Parathyroid adenoma (tissue), 2 donors: ENCODE results near the gene SMC2.

Experiments used
- H2AFZ ChIP-seq: fragments of 300-600 bp; sonication (generic); one replicate; pipeline ENCODE4 v1.7.0; 2017; ENCODE audit warnings: antibody characterized with exemption, mild to moderate bottlenecking
- H3K27ac ChIP-seq: fragments of 300-600 bp; sonication (generic); one replicate; pipeline ENCODE4 v1.7.0; 2017
- H3K27me3 ChIP-seq: fragments of 300-600 bp; sonication (generic); one replicate; pipeline ENCODE4 v1.7.0; 2017; ENCODE audit warnings: low read length; ENCODE audit not compliant: control insufficient read depth, insufficient read depth
- H3K36me3 ChIP-seq: fragments of 300-600 bp; sonication (generic); one replicate; pipeline ENCODE4 v1.7.0; 2017; ENCODE audit warnings: low read length; ENCODE audit not compliant: control insufficient read depth, insufficient read depth
- H3K4me1 ChIP-seq: fragments of 300-600 bp; sonication (generic); one replicate; pipeline ENCODE4 v1.7.0; 2017; ENCODE audit warnings: control low read depth
- H3K4me2 ChIP-seq: fragments of 300-600 bp; sonication (generic); one replicate; pipeline ENCODE4 v1.7.0; 2017; ENCODE audit warnings: low read length
- H3K4me3 ChIP-seq: fragments of 300-600 bp; sonication (generic); one replicate; pipeline ENCODE4 v1.7.0; 2017; ENCODE audit warnings: low read depth, low read length
- H3K79me2 ChIP-seq: fragments of 300-600 bp; sonication (generic); one replicate; pipeline ENCODE4 v1.7.0; 2017; ENCODE audit warnings: control low read depth
- H3K9ac ChIP-seq: fragments of 300-600 bp; sonication (generic); one replicate; pipeline ENCODE4 v1.7.0; 2017; ENCODE audit warnings: mild to moderate bottlenecking
- H3K9me3 ChIP-seq: fragments of 300-600 bp; sonication (generic); one replicate; pipeline ENCODE4 v1.7.0; 2017; ENCODE audit warnings: low read length; ENCODE audit not compliant: control insufficient read depth
- TF ChIP-seq, protein P1 (sequence below): fragments of 300-600 bp; sonication (generic); IDR thresholded peaks from one replicate; pipeline ENCODE4 v1.7.0; 2017; ENCODE audit warnings: antibody characterized with exemption, mild to moderate bottlenecking
- donor health status: primary hyperparathyroidism.

SMC2 gene

DNA sequence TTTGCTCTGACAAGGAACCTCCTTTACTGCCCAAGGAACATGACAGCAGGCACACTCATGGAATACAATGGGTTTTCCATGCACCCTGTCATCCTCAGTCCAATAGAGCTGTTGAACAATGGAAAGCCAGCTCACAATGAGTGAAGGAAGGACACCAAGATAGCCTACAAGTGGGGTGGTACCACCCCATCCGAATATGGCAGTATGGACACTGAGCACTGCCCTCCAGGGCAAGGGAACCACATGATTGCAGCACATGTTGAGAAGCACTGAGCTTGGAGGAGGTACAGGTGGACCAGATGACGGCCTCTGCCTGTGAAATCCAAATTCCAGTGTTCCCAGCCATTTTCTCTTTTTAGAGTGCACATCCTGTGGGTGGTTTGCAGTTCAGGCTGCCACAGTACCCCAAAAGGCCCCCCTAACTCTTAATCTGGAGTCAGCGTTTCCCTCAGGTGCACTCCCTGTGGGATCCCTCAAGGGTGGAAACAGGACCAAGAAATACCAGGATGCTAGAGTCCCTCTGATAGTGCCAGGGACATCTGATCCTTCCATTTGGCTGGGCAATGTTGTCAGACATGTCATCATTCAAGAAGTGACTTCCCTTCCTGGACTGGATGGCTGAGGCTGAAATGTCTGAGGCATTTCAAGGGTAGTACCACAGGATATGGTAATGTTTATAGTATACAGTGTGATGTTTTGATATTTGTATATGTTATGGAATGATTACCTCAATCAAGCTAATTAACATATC, 48.9 kb downstream of the SMC2 start:
- H3K36me3 ChIP-seq: no peaks in the 10 kb centered on the region

DNA sequence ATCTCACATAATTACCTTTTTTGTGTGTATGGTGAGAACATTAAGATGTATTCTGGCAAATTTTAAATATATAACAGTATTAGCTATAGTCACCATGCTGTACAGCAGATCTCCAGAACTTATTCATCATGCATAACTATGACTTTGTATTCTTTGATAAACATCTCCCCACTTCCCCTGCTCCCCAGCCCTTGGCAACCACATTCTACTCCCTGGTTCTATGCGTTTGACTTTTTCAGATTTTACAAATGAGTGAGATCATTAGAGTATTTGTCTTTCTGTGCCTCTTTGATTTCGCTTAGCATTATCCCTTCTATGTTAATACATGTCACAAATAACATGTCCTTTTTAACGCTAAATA, 49.4 kb downstream of the SMC2 start:
- Histone ChIP-seq H3K9ac (no peak overlapping the region), H3K27ac (no peak overlapping the region), H3K79me2 (no peaks in the 10 kb centered on the region), H3K4me3 (no peak overlapping the region), H3K9me3 (no peaks in the 10 kb centered on the region), H3K27me3 (no peaks in the 10 kb centered on the region), H2AFZ (no peak overlapping the region), H3K4me2 (no peak overlapping the region), H3K36me3 (no peaks in the 10 kb centered on the region), H3K4me1 (no peaks in the 10 kb centered on the region)
- TF ChIP-seq, protein P1, sequence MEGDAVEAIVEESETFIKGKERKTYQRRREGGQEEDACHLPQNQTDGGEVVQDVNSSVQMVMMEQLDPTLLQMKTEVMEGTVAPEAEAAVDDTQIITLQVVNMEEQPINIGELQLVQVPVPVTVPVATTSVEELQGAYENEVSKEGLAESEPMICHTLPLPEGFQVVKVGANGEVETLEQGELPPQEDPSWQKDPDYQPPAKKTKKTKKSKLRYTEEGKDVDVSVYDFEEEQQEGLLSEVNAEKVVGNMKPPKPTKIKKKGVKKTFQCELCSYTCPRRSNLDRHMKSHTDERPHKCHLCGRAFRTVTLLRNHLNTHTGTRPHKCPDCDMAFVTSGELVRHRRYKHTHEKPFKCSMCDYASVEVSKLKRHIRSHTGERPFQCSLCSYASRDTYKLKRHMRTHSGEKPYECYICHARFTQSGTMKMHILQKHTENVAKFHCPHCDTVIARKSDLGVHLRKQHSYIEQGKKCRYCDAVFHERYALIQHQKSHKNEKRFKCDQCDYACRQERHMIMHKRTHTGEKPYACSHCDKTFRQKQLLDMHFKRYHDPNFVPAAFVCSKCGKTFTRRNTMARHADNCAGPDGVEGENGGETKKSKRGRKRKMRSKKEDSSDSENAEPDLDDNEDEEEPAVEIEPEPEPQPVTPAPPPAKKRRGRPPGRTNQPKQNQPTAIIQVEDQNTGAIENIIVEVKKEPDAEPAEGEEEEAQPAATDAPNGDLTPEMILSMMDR: no peak

More for the DNA sequence above, 48.9 kb downstream of the SMC2 start:
- Histone ChIP-seq H3K79me2 (no peaks in the 10 kb centered on the region), H3K4me2 (no peak overlapping the region), H2AFZ (no peak overlapping the region), H3K4me1 (no peaks in the 10 kb centered on the region), H3K4me3 (no peak overlapping the region), H3K9me3 (no peaks in the 10 kb centered on the region), H3K27me3 (no peaks in the 10 kb centered on the region), H3K9ac (no peak overlapping the region), H3K27ac (no peak overlapping the region)
- TF ChIP-seq, protein P1: no peak

DNA sequence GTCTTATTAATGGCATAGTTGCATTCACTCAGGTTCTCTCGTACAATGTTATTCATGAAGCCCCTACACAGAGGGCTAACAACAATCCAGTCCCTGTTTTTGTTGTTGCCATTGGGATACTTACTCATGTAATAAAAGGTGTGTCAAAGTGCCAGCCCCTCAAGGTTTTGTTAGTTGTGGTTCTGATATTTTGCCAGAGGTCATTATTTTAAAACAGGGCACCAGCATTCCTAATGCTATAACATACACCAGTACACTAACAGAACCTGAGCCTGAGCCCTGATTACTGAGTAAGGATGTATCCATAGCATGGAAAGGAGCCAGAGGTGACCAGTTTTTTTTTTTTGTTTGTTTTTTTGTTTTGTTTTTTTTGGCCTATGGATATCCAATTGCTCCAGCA, 50.2 kb downstream of the SMC2 start:
- Histone ChIP-seq H3K4me3 (no peak overlapping the region), H3K4me1 (no peaks in the 10 kb centered on the region), H3K27ac (no peak overlapping the region), H3K9me3 (no peaks in the 10 kb centered on the region), H3K4me2 (no peak overlapping the region), H3K36me3 (no peaks in the 10 kb centered on the region), H3K9ac (no peak overlapping the region), H3K27me3 (no peaks in the 10 kb centered on the region), H3K79me2 (no peaks in the 10 kb centered on the region), H2AFZ (no peak overlapping the region)
- TF ChIP-seq, protein P1: no peak

DNA sequence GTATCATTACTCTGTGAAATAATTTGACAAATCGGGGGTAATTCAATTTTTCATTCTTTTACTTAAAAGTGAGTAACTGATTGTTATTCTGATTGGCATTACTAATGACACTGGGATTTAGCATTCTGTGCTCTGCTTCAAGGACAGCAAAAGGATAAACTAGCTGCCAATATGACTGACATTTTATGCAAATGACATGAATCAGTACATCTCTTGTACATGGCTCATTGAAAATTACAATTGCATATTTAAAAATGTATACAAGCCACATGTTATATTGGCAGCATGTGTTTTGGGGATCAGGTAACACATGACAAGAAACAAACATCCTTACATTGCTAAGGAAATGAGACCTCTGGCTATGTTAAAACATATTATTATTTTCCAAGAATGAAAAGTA, 79.0 kb downstream of the SMC2 start:
- TF ChIP-seq, protein P1: no peak
- no peaks in the 10 kb centered on the region for H3K36me3 ChIP-seq
- H3K4me3 ChIP-seq: no peak overlapping the region
- no peaks in the 10 kb centered on the region for H3K4me1 ChIP-seq
- no peak overlapping the region for H3K9ac ChIP-seq
- H3K79me2 ChIP-seq: no peaks in the 10 kb centered on the region
- no peaks in the 10 kb centered on the region for H3K9me3 ChIP-seq
- no peak overlapping the region for H3K27ac ChIP-seq
- no peaks in the 10 kb centered on the region for H3K27me3 ChIP-seq
- H3K4me2 ChIP-seq: no peak overlapping the region
- no peak overlapping the region for H2AFZ ChIP-seq

DNA sequence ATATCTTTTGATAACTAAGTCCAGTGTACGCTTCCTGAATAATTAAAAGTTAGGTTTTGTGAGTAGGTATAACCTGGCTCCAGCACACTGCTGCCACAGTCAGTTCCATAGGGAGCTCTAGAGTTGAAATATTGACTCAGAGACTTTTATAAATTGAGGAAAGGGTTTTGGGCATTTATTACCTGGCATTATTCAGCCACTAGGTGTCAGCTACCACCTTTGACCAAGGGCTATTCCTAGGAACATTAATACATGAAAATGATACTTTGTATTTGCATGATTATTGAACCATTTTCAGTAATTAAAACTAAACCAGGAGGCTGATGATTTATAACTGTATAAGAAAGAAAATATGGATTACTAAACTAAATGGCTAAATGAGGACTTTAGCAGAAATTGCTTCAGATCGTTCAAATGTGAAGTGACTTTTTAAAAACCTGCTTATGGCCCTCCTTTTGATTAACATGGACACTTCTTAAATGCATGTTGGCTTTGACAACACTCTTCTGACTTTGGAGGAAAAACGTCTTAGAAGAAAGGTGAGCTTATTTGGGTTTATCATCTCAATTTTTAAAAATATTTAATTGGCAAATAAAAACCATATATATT, 83.0 kb downstream of the SMC2 start:
- Histone ChIP-seq H3K4me3 (no peak overlapping the region), H2AFZ (no peak overlapping the region), H3K27me3 (no peaks in the 10 kb centered on the region), H3K4me2 (no peak overlapping the region), H3K27ac (no peak overlapping the region), H3K36me3 (no peaks in the 10 kb centered on the region), H3K79me2 (no peaks in the 10 kb centered on the region), H3K9ac (no peak overlapping the region), H3K9me3 (no peaks in the 10 kb centered on the region), H3K4me1 (no peaks in the 10 kb centered on the region)
- TF ChIP-seq, protein P1: no peak
